ENCODE results near the gene INKA1.
"Not testable (repeated sequence)": the region's sequence is repeated elsewhere in the genome, so short reads cannot be mapped to it uniquely, and the experiment has no call there.

The INKA1 gene

GRCh38 chr3:49779358-49780079 lies 23.5 kb upstream of the INKA1 start:
- no peak for DNase-seq (ENCODE audit: low read depth in 2 of 2)
- TF ChIP-seq CTCF (IDR thresholded peaks at IDR 0.05; ENCODE audit: low read depth, low read length) = no peak

DNA sequence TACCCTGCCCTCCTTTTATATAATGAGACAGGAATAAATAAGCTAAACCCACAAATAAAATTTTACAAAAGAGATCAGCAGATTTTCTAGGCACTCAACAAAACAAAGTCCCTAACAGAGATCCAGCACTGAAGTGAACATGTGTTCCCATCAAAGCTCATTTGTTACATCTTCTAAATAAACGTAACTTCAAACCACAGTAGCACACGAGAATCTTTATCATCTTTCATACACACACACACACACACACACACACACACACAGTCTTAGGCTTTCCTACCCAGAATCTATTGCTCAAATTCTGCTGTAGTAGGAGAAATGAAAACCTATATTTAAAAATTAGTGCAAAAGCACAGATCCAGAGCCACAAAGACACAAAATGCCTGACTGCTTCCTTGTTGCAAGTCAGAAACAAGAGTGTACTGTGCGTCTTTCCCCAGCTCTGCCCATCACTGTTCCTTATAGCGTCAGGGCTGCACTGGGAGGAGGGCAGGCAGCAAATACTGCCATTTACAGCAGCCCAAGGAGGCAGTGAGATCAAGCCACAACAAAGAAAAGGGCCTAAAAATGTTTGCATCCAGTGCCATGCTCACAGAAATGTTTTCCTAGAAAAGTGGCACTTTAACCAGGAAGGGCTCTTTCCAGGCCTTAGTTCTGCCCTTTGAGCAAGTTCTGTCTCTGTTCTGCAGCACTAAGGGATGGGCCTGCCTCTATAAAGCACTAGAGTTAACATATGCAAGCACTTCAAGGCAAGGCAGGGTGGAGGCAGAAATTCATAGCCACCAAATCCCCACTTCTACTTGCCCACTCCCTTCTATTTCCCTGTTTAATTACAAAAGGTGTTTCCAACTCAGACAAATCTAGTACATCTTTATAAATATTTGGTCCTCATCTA lies 22.7 kb upstream of the INKA1 start:
- no peak for DNase-seq (ENCODE audit: low read depth in 2 of 2)
- no peak for TF ChIP-seq CTCF (IDR thresholded peaks at IDR 0.05; ENCODE audit: low read depth, low read length)
- H3K4me3 ChIP-seq (replicated peaks in 1 of 2; ENCODE audit: low read depth in 2 of 2, low read length in 2 of 2) = no peak overlapping the region

More at GRCh38 chr3:49779358-49780079, 23.5 kb upstream of the INKA1 start:
- H3K4me3 ChIP-seq (replicated peaks in 1 of 2; ENCODE audit: low read depth in 2 of 2, low read length in 2 of 2) = no peak overlapping the region

GRCh38 chr3:49780975-49781365 lies 22.1 kb upstream of the INKA1 start:
- DNase-seq (ENCODE audit: low read depth in 2 of 2); H3K4me3 ChIP-seq (replicated peaks in 1 of 2; ENCODE audit: low read depth in 2 of 2, low read length in 2 of 2): not testable (repeated sequence)

GRCh38 chr3:49781415-49782199 lies 21.5 kb upstream of the INKA1 start:
- no peak for DNase-seq (ENCODE audit: low read depth in 2 of 2)
- no peak overlapping the region for H3K4me3 ChIP-seq (replicated peaks in 1 of 2; ENCODE audit: low read depth in 2 of 2, low read length in 2 of 2)
- no peak for TF ChIP-seq CTCF (IDR thresholded peaks at IDR 0.05; ENCODE audit: low read depth, low read length)

- DNase-seq (ENCODE audit: low read depth in 2 of 2); H3K4me3 ChIP-seq (replicated peaks in 1 of 2; ENCODE audit: low read depth in 2 of 2, low read length in 2 of 2): not testable (repeated sequence)
These were observed 20.8 kb upstream of the INKA1 start for GRCh38 chr3:49782277-49782676.

- no peak for TF ChIP-seq CTCF (IDR thresholded peaks at IDR 0.05; ENCODE audit: low read depth, low read length)
- peak; percentile 41 to 46 for DNase-seq (ENCODE audit: low read depth in 2 of 2)
- H3K4me3 ChIP-seq (replicated peaks in 1 of 2; ENCODE audit: low read depth in 2 of 2, low read length in 2 of 2) = peak overlapping the region; percentile 88
These were observed 17.3 kb upstream of the INKA1 start for GRCh38 chr3:49785565-49786356.

Data from cardiac fibroblast (primary cell).